Activated CD8-positive, alpha-beta memory T cell treated with anti-CD3 and anti-CD28 coated beads, Interleukin-2, amount 50 U/mL, for 24 hours (primary cell): ENCODE measurements around the gene GBP6.
"Not testable (repeated sequence)": the region's sequence is repeated elsewhere in the genome, so short reads cannot be mapped to it uniquely, and the experiment has no call there.

Experiments
- DNase-seq: peaks from one replicate; pipeline ENCODE4 v3.0.0-alpha.2; 2020; ENCODE audit errors: extremely low read depth

GBP6 gene

GRCh38 chr1:89369331-89369730 is 5.5 kb downstream of the GBP6 start:
- DNase-seq, result no peak

DNA sequence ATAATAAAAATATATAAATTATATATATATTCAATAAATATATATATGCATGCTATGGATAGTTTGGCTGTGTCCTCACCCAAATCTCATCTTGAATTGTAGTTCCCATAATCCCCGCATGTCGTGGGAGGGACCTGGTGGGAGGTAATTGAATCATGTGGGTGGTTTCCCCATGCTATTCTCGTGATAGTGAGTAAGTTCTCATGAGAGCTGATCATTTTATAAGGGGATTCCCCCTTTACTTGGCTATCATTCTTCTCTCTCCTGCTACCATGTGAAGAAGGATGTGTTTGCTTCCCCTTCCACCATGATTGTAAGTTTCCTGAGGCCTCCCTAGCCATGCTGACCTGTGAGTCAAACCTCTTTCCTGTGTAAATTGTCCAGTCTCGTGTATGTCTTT is 10.0 kb downstream of the GBP6 start:
- not testable (repeated sequence) for DNase-seq

GRCh38 chr1:89378001-89378400 is 14.1 kb downstream of the GBP6 start:
- DNase-seq, result no peak

DNA sequence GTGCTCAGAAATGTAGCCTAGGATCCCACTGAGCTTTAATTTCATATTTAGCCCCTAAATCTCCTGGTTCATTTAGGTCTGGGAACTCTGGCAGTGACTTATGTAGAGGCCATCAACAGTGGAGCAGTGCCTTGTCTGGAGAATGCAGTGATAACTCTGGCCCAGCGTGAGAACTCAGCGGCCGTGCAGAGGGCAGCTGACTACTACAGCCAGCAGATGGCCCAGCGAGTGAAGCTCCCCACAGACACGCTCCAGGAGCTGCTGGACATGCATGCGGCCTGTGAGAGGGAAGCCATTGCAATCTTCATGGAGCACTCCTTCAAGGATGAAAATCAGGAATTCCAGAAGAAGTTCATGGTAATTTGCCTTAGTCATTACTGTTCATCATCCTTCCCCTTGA is 17.8 kb downstream of the GBP6 start:
- DNase-seq, result no peak

GRCh38 chr1:89382479-89382878 is 18.6 kb downstream of the GBP6 start:
- DNase-seq, result no peak

DNA sequence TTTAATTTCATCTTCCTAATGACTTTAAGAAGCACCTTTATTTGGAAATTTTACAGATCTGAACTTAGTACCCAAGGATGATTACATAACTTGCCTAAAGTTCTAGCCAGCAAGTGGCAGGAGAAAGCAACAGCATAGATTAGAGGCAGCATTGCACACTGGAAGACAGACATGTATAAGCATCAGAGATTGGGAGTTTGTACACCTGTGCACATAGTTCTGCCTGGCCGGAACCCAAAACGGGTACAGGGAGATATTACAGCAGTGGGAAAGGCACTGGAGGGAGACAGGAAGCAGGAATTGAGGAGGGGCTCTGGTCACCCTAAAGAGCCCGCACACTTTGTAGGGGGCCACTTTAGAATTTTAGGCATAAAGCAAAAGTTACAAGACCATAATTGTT is 19.3 kb downstream of the GBP6 start:
- DNase-seq, result no peak

DNA sequence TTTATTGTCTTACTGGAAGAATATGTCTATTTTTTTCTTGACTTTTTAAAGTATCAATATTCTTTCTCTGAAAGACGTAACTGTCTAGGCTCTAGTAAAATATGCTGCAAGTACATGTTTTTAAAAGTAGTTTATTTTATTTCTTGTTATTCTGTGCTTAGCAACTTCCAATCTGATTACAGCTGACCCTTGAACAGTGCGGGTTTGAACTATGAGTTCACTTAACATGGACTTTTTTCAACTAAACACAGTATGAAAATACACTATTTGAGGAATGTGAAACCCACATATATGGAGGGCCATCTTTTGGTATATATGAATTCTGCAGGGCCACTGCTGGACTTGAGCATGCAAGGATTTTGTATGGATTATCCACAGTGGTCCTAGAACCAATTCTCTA is 26.8 kb downstream of the GBP6 start:
- no peak for DNase-seq

- no peak for DNase-seq
Observed at GRCh38 chr1:89391686-89392085, 27.8 kb downstream of the GBP6 start.

DNA sequence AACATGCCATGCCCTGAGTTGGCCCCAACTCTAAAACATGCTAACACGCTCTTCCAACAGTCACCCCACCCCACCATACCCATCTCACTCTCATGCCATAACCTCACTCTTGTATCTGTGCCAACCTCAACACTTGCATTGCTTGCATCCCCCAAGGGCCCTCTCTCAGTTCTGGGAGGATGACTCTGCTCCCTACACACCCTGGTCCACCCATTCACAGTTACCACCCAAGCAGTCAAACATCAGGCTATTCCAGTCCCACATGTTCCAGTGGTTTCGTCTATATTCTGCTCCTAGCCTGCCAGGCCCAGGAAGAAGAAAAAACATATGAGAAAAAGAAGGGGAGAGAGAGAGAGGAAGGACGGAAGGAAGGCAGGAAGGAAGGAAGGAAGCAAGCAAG is 31.0 kb downstream of the GBP6 start:
- DNase-seq, result no peak

- no peak for DNase-seq
Observed at GRCh38 chr1:89396902-89397301, 33.0 kb downstream of the GBP6 start.

- DNase-seq, result no peak
Observed at GRCh38 chr1:89405275-89405929, 41.5 kb downstream of the GBP6 start.

- DNase-seq, result no peak
Observed at GRCh38 chr1:89407360-89407759, 43.5 kb downstream of the GBP6 start.

GRCh38 chr1:89407768-89408167 is 43.9 kb downstream of the GBP6 start:
- not testable (repeated sequence) for DNase-seq

- no peak for DNase-seq
Observed at GRCh38 chr1:89425056-89425455, 61.2 kb downstream of the GBP6 start.

DNA sequence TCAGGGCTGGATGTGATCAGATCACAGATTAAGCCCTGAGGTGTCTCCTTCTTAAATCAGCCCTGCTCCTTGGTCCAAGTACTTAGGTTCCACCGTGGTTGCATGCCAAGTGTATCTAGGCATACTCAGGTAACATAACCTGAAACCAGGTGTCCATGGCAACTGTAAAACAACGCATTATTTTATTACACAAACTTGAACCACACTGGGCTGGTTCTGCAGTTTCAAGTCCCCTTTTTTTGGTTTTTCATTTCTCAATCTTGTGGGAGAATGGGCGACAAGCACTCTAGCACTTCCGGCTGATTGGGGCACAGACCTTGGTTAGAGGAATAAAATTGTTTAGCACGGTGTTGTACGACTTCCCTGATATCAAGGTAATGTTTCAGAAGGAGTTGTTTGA is 65.2 kb downstream of the GBP6 start:
- no peak for DNase-seq

- DNase-seq, result not testable (repeated sequence)
Observed at GRCh38 chr1:89429681-89430080, 65.8 kb downstream of the GBP6 start.

DNA sequence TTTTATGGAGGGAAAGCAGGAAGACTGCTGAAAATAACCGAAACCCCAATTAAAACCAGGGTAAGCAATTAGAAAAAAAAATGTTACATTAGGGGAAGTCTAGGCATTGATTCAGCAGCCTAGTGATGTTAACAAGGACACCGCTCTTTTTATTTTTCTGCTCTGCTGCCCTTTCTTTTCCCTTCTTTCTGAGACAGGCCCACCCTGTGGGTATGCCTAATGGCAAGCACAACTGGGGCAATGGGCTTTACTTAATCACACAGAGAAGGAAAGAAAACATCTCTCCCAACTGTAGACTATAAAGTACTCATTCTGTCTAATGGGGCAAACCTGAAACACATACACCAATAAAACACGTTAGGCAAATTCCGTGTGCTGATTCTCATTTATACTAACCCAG is 69.6 kb downstream of the GBP6 start:
- DNase-seq, result no peak

DNA sequence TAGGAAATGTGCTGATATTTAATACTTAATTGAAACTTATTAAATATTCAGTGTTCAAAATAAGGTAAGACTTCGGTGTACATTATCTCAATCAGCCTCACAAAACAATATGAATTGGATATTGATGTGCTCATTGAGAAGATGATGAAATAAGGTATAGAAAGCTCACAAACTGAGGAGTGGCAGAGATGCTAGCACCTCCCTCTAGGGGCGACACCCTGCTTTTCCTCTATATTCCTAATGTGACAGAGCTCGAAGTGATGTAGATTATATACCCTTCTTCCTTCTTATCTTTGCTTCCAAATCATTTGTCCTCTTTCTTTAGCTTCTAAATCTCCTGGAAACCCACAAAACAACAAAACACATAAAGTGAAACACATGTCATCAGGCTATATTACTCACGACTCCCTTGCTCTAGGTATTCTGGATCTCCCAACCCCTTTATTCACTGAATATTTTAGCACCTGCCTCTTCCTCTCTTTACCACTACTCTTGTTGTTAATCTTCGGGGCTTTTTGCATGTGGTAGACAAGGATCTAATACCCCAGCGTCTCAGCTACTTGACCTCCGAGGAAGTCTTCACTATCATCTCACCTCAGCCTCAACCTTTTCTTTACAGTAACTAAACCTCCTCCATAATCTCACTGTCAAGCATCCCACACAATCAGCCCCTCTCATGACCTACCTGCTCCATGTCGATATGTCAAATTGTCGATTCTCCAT is 70.4 kb downstream of the GBP6 start:
- not testable (repeated sequence) for DNase-seq
